ENCODE measurements around the gene NHERF1. TPM values are rescaled to one million over a fixed set of nuclear protein-coding genes. Genes with fewer than 3 reads are reported as not detected.
A peak's percentile ranks its signal among the peaks of the same experiment; 100 is the strongest.

The NHERF1 gene
- total and polyA plus RNA-seq, 4 donors: 18.3 to 58.2 (median 28.1) TPM

DNA sequence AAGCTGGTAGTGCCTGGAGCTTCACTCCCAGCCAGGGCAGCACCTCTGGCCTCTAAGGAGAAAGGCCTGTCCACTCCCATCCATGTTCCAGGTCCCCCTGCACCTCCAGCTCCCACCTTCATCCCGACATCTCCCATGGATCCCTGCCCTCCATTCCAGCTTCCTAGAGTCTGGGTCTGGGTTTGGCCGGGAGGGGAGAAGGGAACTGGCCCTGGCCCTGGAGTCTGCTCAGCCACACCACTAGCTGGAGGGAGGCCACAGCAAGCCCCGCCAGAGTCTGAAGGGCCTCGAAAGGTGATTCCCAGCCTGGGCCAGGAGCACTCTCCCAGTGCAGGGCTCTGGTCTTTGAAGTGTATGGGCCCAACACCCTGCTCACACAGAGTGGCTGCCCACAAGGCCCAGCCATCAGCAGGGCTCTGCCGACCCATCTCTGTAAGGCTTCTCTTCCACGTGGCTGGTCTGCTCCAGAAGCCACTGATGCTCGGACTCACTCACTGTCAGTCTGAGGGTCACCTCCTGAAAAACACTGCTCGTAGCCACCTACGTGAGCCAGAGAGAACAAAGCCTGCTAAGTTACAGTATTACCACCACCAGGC lies 23.0 kb downstream of the NHERF1 start:
- DNase-seq: no peak
- 90 to 95% methylated on average over 9 of the region's 9 CpGs for WGBS, 2 donors
- Histone ChIP-seq H3K4me1 (ENCODE audit: control insufficient read depth in 5 of 5, insufficient read depth in 5 of 5, low read length in 5 of 5) (peaks cover 0 to 18% (median 7%) of the 10 kb centered on the region in 5 donors), H3K4me3 (no peak overlapping the region), H3K36me3 (ENCODE audit: control insufficient read depth in 4 of 4, insufficient read depth in 4 of 4, low read length in 4 of 4) (peaks cover 6 to 43% (median 29%) of the 10 kb centered on the region in 4 donors), H3K27me3 (ENCODE audit: control insufficient read depth in 3 of 3, insufficient read depth in 3 of 3, low read length in 2 of 3) (no peaks in the 10 kb centered on the region), H3K9ac (ENCODE audit: insufficient read depth in 1 of 2, low read length in 2 of 2) (no peak overlapping the region), H3K9me3 (ENCODE audit: control insufficient read depth in 4 of 4, insufficient read depth in 3 of 4, low read length in 3 of 4) (no peaks in the 10 kb centered on the region), H3K27ac (ENCODE audit: low read depth in 1 of 2, low read length in 1 of 2) (no peak overlapping the region)
- no peak for ATAC-seq (ENCODE audit: insufficient read depth, low FRiP score)
- TF ChIP-seq, protein P1, sequence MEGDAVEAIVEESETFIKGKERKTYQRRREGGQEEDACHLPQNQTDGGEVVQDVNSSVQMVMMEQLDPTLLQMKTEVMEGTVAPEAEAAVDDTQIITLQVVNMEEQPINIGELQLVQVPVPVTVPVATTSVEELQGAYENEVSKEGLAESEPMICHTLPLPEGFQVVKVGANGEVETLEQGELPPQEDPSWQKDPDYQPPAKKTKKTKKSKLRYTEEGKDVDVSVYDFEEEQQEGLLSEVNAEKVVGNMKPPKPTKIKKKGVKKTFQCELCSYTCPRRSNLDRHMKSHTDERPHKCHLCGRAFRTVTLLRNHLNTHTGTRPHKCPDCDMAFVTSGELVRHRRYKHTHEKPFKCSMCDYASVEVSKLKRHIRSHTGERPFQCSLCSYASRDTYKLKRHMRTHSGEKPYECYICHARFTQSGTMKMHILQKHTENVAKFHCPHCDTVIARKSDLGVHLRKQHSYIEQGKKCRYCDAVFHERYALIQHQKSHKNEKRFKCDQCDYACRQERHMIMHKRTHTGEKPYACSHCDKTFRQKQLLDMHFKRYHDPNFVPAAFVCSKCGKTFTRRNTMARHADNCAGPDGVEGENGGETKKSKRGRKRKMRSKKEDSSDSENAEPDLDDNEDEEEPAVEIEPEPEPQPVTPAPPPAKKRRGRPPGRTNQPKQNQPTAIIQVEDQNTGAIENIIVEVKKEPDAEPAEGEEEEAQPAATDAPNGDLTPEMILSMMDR (IDR thresholded peaks at IDR 0.05; ENCODE audit: control extremely low read depth, extremely low read depth): no peak

DNA sequence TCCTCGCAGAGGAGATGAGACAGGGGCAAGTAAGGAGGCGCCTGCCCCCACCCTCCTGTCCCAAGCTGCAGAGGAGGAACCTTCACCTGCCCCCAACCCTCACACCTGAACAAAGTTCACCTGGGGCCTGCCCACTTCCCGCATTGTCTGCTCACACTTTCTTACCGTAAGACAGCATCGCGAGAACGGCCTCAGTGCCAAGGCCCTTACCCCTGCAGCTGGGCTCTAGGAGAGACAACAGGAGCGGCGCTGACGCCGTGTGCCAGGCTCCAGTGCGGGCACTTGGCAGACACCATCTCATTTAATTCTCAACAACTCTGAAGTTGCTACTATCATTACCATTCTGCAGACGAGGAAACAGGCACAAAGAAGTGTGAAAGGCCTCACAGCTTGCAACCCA lies 23.6 kb downstream of the NHERF1 start:
- TF ChIP-seq, protein P1 (IDR thresholded peaks at IDR 0.05; ENCODE audit: control extremely low read depth, extremely low read depth): no peak
- no peak for DNase-seq
- H3K27ac ChIP-seq (ENCODE audit: low read depth in 1 of 2, low read length in 1 of 2): no peak overlapping the region
- H3K9me3 ChIP-seq (ENCODE audit: control insufficient read depth in 4 of 4, insufficient read depth in 3 of 4, low read length in 3 of 4): no peaks in the 10 kb centered on the region
- H3K9ac ChIP-seq (ENCODE audit: insufficient read depth in 1 of 2, low read length in 2 of 2): no peak overlapping the region
- peaks cover 0 to 18% (median 6%) of the 10 kb centered on the region in 5 donors for H3K4me1 ChIP-seq (ENCODE audit: control insufficient read depth in 5 of 5, insufficient read depth in 5 of 5, low read length in 5 of 5)
- no peak overlapping the region for H3K4me3 ChIP-seq
- no peaks in the 10 kb centered on the region for H3K27me3 ChIP-seq (ENCODE audit: control insufficient read depth in 3 of 3, insufficient read depth in 3 of 3, low read length in 2 of 3)
- peaks cover 6 to 43% (median 29%) of the 10 kb centered on the region in 4 donors for H3K36me3 ChIP-seq (ENCODE audit: control insufficient read depth in 4 of 4, insufficient read depth in 4 of 4, low read length in 4 of 4)
- WGBS, 2 donors: 93 to 95% methylated on average over 13 of the region's 13 CpGs
- ATAC-seq (ENCODE audit: insufficient read depth, low FRiP score): no peak

DNA sequence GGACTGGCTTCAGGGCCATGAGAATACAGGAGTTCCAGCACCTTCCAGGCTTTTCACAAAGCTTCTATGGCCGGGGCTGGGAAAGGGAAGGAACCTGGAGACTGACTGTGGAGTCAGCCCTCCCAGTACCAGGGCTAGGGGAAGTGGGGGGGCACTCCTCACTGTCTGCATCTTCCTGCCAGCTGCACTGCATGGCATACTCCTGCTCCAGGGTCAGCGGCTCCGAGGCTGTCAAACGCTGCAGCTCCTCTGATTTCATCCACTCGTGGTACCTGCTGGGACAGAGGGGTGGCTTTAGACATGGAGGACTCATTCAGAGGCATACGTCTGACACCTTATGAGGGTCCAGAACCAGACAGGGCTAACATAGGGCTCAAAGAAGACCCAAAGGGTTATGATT lies 25.0 kb downstream of the NHERF1 start:
- DNase-seq (no peak), ATAC-seq (ENCODE audit: insufficient read depth, low FRiP score) (no peak)
- Histone ChIP-seq H3K4me1 (ENCODE audit: control insufficient read depth in 5 of 5, insufficient read depth in 5 of 5, low read length in 5 of 5) (peaks cover 0 to 15% (median 8%) of the 10 kb centered on the region in 5 donors), H3K27ac (ENCODE audit: low read depth in 1 of 2, low read length in 1 of 2) (no peak overlapping the region), H3K4me3 (no peak overlapping the region), H3K36me3 (ENCODE audit: control insufficient read depth in 4 of 4, insufficient read depth in 4 of 4, low read length in 4 of 4) (peaks cover 6 to 38% (median 26%) of the 10 kb centered on the region in 4 donors), H3K9me3 (ENCODE audit: control insufficient read depth in 4 of 4, insufficient read depth in 3 of 4, low read length in 3 of 4) (no peaks in the 10 kb centered on the region), H3K9ac (ENCODE audit: insufficient read depth in 1 of 2, low read length in 2 of 2) (no peak overlapping the region), H3K27me3 (ENCODE audit: control insufficient read depth in 3 of 3, insufficient read depth in 3 of 3, low read length in 2 of 3) (no peaks in the 10 kb centered on the region)
- WGBS, 2 donors: 87 to 90% methylated on average over 6 of the region's 6 CpGs
- TF ChIP-seq, protein P1 (IDR thresholded peaks at IDR 0.05; ENCODE audit: control extremely low read depth, extremely low read depth): no peak

DNA sequence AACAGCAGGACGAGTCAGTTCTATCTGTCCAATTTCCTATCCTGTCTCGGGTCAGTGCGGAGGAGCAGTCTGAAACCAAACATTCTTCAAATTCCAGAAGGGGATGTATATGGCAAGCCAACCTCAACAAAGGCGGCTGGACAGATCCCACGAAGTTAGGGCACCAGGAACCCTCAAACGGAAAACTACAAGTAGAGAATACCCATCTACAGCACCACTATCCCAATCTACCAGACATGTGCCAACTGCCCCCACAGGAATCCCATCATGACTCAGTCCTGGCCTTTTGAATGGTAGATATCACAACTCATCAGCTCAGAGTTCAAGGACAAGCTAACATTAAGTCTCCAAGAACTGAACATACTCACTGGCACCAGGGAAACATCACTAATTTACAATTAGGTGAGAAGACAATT lies 25.5 kb downstream of the NHERF1 start:
- WGBS, 2 donors: 68 to 73% methylated on average over 6 of the region's 6 CpGs
- Histone ChIP-seq H3K9ac (ENCODE audit: insufficient read depth in 1 of 2, low read length in 2 of 2) (no peak overlapping the region), H3K4me3 (no peak overlapping the region), H3K27ac (ENCODE audit: low read depth in 1 of 2, low read length in 1 of 2) (peak overlapping the region in 1 of 2 donors; percentile 2), H3K9me3 (ENCODE audit: control insufficient read depth in 4 of 4, insufficient read depth in 3 of 4, low read length in 3 of 4) (no peaks in the 10 kb centered on the region), H3K27me3 (ENCODE audit: control insufficient read depth in 3 of 3, insufficient read depth in 3 of 3, low read length in 2 of 3) (no peaks in the 10 kb centered on the region), H3K4me1 (ENCODE audit: control insufficient read depth in 5 of 5, insufficient read depth in 5 of 5, low read length in 5 of 5) (peaks cover 0 to 15% (median 8%) of the 10 kb centered on the region in 5 donors), H3K36me3 (ENCODE audit: control insufficient read depth in 4 of 4, insufficient read depth in 4 of 4, low read length in 4 of 4) (peaks cover 6 to 37% (median 23%) of the 10 kb centered on the region in 4 donors)
- DNase-seq (no peak), ATAC-seq (ENCODE audit: insufficient read depth, low FRiP score) (no peak)
- TF ChIP-seq, protein P1 (IDR thresholded peaks at IDR 0.05; ENCODE audit: control extremely low read depth, extremely low read depth): no peak

Measured in lung (tissue), 12 donors.